Vagina (tissue), 2 donors: ENCODE data around the gene TNS1. TPM values are rescaled to one million over a fixed set of nuclear protein-coding genes. Genes with fewer than 3 reads are reported as not detected.

Experiments
- DNase-seq, 2 donors: peaks; one replicate each; pipeline ENCODE4 v3.0.0-alpha.2; 2017; ENCODE audit errors: extremely low spot score in 2 of 2
- H3K27ac ChIP-seq: fragments of 200-600 bp; sonication (generic); one replicate; pipeline ENCODE4 v1.5.1; 2019
- H3K27me3 ChIP-seq: fragments of 200-600 bp; sonication (generic); one replicate; pipeline ENCODE4 v1.5.1; 2019
- H3K36me3 ChIP-seq, 2 donors: fragments of 200-600 bp; sonication (generic); one replicate each; pipeline ENCODE4 v1.5.1; 2017 to 2019
- H3K4me1 ChIP-seq: fragments of 200-600 bp; sonication (generic); one replicate; pipeline ENCODE4 v1.5.1; 2019
- H3K4me3 ChIP-seq, 2 donors: fragments of 200-600 bp; sonication (generic); 1 replicate in 1 of 2; 2 replicates in 1 of 2; pipeline ENCODE4 v1.5.1; 2016 to 2019
- H3K9me3 ChIP-seq: fragments of 200-600 bp; sonication (generic); one replicate; pipeline ENCODE4 v1.5.1; 2019
- POLR2A ChIP-seq, 2 donors: fragments of 450-650 bp; IDR thresholded peaks; one replicate each; pipeline ENCODE4 v1.6.1; 2017; ENCODE audit warnings: antibody characterized with exemption in 2 of 2, mild to moderate bottlenecking in 2 of 2, moderate library complexity in 2 of 2
- POLR2AphosphoS5 ChIP-seq, 2 donors: sonication (generic); formaldehyde crosslinking; IDR thresholded peaks; one replicate each; pipeline ENCODE4 v1.9.0; 2017; ENCODE audit warnings: antibody characterized with exemption in 2 of 2, mild to moderate bottlenecking in 2 of 2, low read depth in 1 of 2; ENCODE audit not compliant: insufficient read depth in 1 of 2
- intact Hi-C: fragments of 100-400 bp; cut with DNase I; formaldehyde crosslinking; loops from one replicate; pipeline ENCODE4 v1.15.1; 2023
- total RNA-seq: library from RNA; depleted of rRNA; stranded (reverse); fragments of >200 nt; gene quantifications from one replicate; pipeline ENCODE4 v1.2.3, GENCODE V29; 2016
- TF ChIP-seq, protein P1 (sequence below), 3 experiments: fragments of 450-650 bp in 2 of 3; fragments of 200-600 bp in 1 of 3; sonication (generic) in 1 of 3; IDR thresholded peaks; one replicate each; pipeline ENCODE4 v1.5.1; 2017 to 2019; ENCODE audit warnings: antibody characterized with exemption in 3 of 3, mild to moderate bottlenecking in 2 of 3, moderate library complexity in 2 of 3

TNS1 gene
- total RNA-seq, 1 donor from 2014 or later: 216 TPM

- no peaks in the 10 kb centered on the region for H3K9me3 ChIP-seq
- no peak overlapping the region for H3K4me3 ChIP-seq
- peak overlapping the region; percentile 28 for H3K27ac ChIP-seq
- no peaks in the 10 kb centered on the region for H3K36me3 ChIP-seq
- DNase-seq: no peak
- no peaks in the 10 kb centered on the region for H3K27me3 ChIP-seq
- intact Hi-C loops: no loop called here
- TF ChIP-seq POLR2A (IDR thresholded peaks at IDR 0.05) (no peak), POLR2AphosphoS5 (IDR thresholded peaks at IDR 0.05; ENCODE audit: insufficient read depth in 1 of 2, low read depth in 1 of 2) (no peak)
- TF ChIP-seq, protein P1, sequence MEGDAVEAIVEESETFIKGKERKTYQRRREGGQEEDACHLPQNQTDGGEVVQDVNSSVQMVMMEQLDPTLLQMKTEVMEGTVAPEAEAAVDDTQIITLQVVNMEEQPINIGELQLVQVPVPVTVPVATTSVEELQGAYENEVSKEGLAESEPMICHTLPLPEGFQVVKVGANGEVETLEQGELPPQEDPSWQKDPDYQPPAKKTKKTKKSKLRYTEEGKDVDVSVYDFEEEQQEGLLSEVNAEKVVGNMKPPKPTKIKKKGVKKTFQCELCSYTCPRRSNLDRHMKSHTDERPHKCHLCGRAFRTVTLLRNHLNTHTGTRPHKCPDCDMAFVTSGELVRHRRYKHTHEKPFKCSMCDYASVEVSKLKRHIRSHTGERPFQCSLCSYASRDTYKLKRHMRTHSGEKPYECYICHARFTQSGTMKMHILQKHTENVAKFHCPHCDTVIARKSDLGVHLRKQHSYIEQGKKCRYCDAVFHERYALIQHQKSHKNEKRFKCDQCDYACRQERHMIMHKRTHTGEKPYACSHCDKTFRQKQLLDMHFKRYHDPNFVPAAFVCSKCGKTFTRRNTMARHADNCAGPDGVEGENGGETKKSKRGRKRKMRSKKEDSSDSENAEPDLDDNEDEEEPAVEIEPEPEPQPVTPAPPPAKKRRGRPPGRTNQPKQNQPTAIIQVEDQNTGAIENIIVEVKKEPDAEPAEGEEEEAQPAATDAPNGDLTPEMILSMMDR (IDR thresholded peaks at IDR 0.05): no peak
- peaks cover 95% of the 10 kb centered on the region for H3K4me1 ChIP-seq
Measured at GRCh38 chr2:217948897-217949296, 53.9 kb downstream of the TNS1 start.

DNA sequence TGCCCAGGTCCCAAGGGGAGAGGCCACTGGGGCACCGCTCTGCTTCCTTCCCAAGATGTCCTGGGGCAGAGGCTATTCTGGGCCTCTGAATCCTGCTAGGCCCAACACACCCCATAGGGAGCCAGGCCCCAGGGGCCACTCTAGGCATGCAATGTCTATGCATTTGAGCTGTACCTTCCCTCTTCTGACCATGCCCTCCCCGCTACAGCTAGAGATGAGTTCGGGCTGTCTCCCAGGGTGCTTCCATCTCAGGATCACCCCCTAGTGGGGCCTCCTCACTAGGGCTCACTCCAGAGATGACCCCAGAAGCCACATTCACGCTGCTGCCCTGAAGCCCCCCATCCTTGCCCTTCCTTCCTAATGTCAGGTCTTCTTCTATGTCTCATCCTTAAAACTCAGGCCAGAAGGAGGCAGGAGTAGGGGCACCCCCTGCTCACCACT lies 54.4 kb downstream of the TNS1 start:
- intact Hi-C loops: no loop called here
- TF ChIP-seq, protein P1 (IDR thresholded peaks at IDR 0.05): no peak
- no peak for TF ChIP-seq POLR2A (IDR thresholded peaks at IDR 0.05)
- no peak for TF ChIP-seq POLR2AphosphoS5 (IDR thresholded peaks at IDR 0.05; ENCODE audit: insufficient read depth in 1 of 2, low read depth in 1 of 2)
- no peaks in the 10 kb centered on the region for H3K27me3 ChIP-seq
- H3K36me3 ChIP-seq: no peaks in the 10 kb centered on the region
- peak overlapping the region; percentile 28 for H3K27ac ChIP-seq
- H3K9me3 ChIP-seq: no peaks in the 10 kb centered on the region
- peaks cover 95% of the 10 kb centered on the region for H3K4me1 ChIP-seq
- no peak for DNase-seq
- H3K4me3 ChIP-seq: no peak overlapping the region

DNA sequence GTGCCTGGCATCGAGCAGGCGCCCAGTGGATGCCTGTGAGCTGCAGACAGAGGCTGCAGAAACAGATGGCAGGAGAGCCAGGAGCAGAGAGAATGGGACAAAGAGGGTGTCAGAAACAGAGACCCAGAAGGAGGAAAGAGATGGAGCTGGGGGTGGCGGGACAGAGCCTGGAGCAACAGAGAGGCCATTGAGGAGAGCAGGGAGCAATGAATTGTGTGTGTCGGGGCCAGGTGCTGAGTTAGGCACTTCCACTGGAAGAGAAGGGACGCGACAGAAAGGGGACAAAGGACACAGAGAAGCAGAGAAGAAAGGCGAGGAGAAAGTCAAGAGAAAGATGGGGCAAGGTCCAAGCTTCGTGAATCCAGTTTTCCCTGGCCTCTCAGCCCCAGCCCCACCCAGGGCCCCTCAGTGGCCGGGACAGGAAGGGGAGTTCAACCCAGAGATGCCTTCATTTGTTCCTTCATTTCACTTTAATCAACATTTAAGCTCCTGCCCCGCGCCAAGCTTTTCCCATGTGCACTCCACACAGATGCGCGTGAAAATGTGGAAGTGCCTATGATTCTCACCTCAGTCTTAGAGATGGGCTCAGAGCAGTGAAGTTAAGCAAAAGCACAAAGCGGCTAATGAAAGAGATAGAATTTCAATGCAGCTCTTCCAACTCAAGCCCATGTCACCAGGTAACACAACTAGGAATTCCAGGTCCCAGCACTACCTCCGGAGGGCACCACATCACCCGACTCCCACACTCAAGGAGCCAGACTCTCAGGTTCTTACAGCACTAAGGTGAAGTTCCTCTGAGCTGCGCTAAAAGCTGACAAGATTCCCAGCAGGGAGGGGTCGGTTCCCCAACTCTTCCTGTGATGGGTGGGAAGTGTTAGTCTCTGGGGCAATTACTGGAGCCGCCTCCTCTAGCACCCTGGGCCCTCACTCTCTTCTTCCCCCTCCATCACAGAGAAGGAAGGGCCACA lies 55.1 kb downstream of the TNS1 start:
- no peak for DNase-seq
- Histone ChIP-seq H3K4me1 (peaks cover 95% of the 10 kb centered on the region), H3K36me3 (no peaks in the 10 kb centered on the region), H3K27me3 (no peaks in the 10 kb centered on the region), H3K27ac (peak overlapping the region; percentile 31), H3K9me3 (no peaks in the 10 kb centered on the region), H3K4me3 (no peak overlapping the region)
- TF ChIP-seq POLR2A (IDR thresholded peaks at IDR 0.05) (no peak), POLR2AphosphoS5 (IDR thresholded peaks at IDR 0.05; ENCODE audit: insufficient read depth in 1 of 2, low read depth in 1 of 2) (no peak)
- TF ChIP-seq, protein P1 (IDR thresholded peaks at IDR 0.05): no peak
- intact Hi-C loops: no loop called here

DNA sequence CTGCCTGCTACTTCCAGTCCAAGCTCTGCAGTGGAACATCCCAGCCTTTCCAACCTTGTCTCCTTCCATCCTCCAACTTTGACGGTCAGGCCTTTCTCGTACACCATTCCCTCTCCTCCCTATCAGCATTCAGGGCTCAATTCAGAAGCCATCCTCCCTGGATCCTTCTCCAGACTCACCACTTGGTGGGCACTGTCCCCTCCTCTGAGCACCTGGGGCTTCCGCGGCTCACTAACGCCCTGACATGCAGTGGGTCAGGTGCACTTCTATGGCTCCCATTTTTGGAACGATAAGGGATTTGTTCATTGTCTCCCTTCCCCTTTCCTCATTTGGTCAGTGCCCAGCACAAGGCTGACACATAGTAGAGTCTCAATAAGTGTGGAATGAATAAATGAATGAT lies 56.7 kb downstream of the TNS1 start:
- Histone ChIP-seq H3K27me3 (no peaks in the 10 kb centered on the region), H3K4me3 (no peak overlapping the region), H3K36me3 (no peaks in the 10 kb centered on the region), H3K4me1 (peaks cover 96% of the 10 kb centered on the region), H3K27ac (peak overlapping the region; percentile 37), H3K9me3 (no peaks in the 10 kb centered on the region)
- TF ChIP-seq, protein P1 (IDR thresholded peaks at IDR 0.05): no peak
- TF ChIP-seq POLR2AphosphoS5 (IDR thresholded peaks at IDR 0.05; ENCODE audit: insufficient read depth in 1 of 2, low read depth in 1 of 2) (no peak), POLR2A (IDR thresholded peaks at IDR 0.05) (no peak)
- DNase-seq: no peak
- intact Hi-C loops: no loop called here

- Histone ChIP-seq H3K9me3 (no peaks in the 10 kb centered on the region), H3K27ac (peak overlapping the region; percentile 37), H3K4me3 (no peak overlapping the region), H3K27me3 (no peaks in the 10 kb centered on the region), H3K4me1 (peaks cover 96% of the 10 kb centered on the region), H3K36me3 (no peaks in the 10 kb centered on the region)
- intact Hi-C loops: no loop called here
- no peak for DNase-seq
- TF ChIP-seq, protein P1 (IDR thresholded peaks at IDR 0.05): no peak
- no peak for TF ChIP-seq POLR2A (IDR thresholded peaks at IDR 0.05)
Measured at GRCh38 chr2:217945530-217945929, 57.3 kb downstream of the TNS1 start.
